ENCODE results near the gene TMED1.
"Not testable (repeated sequence)": the region's sequence is repeated elsewhere in the genome, so short reads cannot be mapped to it uniquely, and the experiment has no call there.

TMED1 gene

DNA sequence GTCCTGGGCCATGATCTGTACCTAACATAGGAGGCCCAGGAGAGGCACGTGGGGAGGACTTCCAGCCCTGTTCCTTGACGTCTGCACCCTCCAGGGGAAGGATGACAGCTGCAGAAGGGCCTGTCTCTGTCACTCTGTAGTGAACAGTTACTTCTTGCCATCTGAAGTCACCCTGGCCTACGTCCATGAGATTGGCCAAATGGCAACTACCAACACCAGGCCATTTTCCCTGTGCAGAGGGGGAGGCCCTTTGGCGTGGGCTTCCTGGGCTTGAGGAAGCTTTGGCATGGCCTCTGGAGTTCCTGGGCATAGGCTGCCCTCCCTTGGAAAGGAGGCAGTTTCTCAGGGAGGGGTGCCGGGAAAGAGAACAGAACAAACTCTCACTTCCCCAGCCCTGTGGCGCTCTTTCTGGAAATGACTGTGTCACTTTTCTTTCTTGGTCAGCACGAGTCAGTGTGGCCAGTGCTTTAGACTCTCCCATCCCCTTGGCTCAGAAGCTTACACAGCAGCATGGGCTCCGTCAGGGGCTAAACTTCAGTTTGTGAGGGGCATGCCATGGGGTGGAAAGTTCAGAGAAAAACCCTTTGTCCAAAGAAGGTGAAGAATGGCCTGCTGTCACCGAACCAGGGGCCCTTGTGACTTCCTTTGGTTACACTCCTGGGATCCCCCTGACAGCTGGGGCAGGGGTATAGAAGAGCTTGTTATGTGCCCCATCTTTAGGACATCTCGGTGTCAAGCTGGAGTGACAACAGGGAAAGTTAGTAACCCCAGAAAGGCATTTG, 40.6 kb upstream of the TMED1 start:
- DNase-seq (ENCODE audit: low read depth): no peak
- TF ChIP-seq, protein P1, sequence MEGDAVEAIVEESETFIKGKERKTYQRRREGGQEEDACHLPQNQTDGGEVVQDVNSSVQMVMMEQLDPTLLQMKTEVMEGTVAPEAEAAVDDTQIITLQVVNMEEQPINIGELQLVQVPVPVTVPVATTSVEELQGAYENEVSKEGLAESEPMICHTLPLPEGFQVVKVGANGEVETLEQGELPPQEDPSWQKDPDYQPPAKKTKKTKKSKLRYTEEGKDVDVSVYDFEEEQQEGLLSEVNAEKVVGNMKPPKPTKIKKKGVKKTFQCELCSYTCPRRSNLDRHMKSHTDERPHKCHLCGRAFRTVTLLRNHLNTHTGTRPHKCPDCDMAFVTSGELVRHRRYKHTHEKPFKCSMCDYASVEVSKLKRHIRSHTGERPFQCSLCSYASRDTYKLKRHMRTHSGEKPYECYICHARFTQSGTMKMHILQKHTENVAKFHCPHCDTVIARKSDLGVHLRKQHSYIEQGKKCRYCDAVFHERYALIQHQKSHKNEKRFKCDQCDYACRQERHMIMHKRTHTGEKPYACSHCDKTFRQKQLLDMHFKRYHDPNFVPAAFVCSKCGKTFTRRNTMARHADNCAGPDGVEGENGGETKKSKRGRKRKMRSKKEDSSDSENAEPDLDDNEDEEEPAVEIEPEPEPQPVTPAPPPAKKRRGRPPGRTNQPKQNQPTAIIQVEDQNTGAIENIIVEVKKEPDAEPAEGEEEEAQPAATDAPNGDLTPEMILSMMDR (IDR thresholded peaks at IDR 0.05; ENCODE audit: low read length, missing control alignments): no peak
- no peak overlapping the region for H3K4me3 ChIP-seq (replicated peaks; ENCODE audit: low read depth, low read length)

DNA sequence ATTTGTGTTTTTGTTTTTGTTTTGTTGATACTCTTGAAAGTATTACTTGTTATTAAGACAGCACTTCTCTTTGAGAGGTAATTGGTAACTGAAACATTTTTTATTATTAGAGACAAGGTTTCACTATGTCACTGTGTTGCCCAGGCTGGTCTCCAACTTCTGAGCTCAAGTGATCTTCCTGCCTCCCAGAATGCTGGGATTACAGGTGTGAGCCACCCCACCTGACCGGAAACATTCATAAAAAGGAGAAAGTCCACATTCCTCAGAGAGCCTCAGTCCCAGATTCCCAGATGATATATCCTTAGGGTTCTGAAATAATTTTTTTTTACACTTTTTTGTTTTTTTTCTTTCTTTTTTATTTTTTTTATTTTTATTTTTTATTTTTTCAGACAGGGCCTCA, 38.0 kb upstream of the TMED1 start:
- TF ChIP-seq, protein P1 (IDR thresholded peaks at IDR 0.05; ENCODE audit: low read length, missing control alignments): no peak
- no peak for DNase-seq (ENCODE audit: low read depth)
- H3K4me3 ChIP-seq (replicated peaks; ENCODE audit: low read depth, low read length): no peak overlapping the region

DNA sequence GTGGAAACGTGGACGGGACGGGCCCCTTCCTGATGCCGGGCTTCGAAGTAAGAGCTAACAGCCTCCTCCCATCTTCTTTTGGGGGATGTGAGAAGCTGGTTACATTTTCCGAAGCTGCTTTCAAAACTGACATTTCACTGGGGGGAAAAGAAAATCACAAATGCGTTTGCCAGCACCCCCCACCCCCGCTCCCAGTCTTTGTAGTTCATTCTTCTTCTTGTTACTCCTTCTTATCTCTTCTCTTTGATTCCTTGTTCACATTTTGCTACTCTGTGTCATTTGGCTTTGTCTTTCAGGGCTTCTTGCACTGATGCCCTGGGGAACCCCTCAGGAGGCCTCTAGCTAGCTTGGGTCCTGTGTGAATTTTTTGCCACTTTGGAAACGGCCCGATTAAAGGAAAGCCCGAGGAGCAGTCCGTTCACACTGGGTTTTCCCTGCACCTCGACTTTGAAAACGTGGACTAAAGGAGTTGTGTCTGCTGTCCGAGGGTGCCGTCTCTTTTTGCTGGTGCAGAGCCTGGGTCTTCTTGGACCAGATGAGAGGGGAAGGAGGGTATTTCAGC, 36.6 kb upstream of the TMED1 start:
- peak overlapping the region; percentile 88 for H3K4me3 ChIP-seq (replicated peaks; ENCODE audit: low read depth, low read length)
- TF ChIP-seq, protein P1 (IDR thresholded peaks at IDR 0.05; ENCODE audit: low read length, missing control alignments): no peak
- DNase-seq (ENCODE audit: low read depth): peak; percentile 10

DNA sequence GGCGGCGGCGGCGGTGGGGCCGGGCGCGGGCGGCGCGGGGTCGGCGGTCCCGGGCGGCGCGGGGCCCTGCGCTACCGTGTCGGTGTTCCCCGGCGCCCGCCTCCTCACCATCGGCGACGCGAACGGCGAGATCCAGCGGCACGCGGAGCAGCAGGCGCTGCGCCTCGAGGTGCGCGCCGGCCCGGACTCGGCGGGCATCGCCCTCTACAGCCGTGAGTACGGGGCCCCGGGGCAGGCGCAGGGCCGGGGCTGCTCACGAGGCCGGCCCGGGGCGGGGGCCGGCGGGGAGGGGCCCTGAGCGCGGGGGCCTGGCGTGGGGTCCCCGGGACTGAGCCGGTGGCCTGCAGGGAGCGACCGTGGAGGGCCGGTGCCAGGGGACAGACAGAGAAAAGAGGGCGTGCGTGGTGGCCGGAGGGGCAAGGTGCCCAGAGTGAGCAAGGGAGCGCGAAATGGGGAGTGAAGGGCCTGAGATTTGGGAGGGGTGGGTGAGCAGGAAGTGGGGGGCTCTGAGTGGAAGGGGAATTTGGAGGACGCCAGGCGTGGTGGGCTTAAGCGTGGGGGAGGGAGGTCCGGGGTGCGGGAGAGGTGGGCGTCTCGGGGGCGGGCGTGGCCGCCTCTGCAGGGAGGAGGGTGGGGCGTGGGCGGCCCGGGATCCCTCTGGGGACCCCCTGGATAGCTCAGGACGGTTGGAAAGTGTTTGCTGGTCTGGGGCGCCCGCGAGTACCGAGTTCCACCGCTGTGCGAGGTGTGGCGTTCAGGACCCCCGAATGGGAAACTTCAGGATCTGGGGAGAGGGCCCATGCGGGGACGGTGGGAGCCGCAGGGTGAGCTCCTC, 35.9 kb upstream of the TMED1 start:
- H3K4me3 ChIP-seq (replicated peaks; ENCODE audit: low read depth, low read length): peak overlapping the region; percentile 88
- TF ChIP-seq, protein P1 (IDR thresholded peaks at IDR 0.05; ENCODE audit: low read length, missing control alignments): no peak
- no peak for DNase-seq (ENCODE audit: low read depth)

DNA sequence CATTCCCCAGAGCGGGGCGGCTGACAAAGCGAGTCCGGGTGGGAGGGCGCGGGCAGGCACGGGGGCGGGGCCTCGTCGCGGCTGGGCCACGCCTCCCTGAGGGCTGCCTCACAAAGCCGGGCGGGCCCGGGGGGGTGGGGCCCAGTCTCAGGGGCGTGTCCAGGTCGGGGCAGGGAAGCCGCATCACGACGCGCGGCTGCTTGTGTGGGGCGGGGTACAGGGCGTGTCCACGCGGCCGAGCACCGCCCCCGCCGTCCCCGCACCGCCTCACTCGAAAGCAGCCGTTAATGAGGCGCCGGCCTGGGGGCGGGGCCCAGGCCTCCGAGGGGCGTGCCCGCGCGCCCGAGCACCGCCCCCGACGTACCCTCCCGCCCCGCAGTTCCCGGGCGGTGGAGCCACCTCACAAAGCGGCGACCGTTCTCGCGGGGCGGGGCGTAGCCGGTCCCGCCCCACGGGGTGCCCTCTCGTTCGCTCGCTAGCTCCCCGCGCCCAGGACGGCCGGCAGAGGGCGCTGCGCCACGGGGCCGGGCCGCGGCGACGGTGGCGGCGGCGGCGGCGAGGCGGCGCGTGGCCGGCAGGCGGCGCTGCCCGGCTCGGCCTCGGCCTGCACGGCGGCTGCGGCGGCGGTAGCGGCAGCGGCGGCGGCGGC, 35.1 kb upstream of the TMED1 start, which contains the start of gene CARM1:
TSS of gene CARM1 (plus strand) at position 599 of the 649 bp plus-strand sequence. CDS start 150 bp downstream, outside the sequence.
- DNase-seq (ENCODE audit: low read depth): peak; percentile 99
- TF ChIP-seq, protein P1 (IDR thresholded peaks at IDR 0.05; ENCODE audit: low read length, missing control alignments): peak; percentile 31
- H3K4me3 ChIP-seq (replicated peaks; ENCODE audit: low read depth, low read length): peak within 1 kb of the TSS; percentile 88

DNA sequence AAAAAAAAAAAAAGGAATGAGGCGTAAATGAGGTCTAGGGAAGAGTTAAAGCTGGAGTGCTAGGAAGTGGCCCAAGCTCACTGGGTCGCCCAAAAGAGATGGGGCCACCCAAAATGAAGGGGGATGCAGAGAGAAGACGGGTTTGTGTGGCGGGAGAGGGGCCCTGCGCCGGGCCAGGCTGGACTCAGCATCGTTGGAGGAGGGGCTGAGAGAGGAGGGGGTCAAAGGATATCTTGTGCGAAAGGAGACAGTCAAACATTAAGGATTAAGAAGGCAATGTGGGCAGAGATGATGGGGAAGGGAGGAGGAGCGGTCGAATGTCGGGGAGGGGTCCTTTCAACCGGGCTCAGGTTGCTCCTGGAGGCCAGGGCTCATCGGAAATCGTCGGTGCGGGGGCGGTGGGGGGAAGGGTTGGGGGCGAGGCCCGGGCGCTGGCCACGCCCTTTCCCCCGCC, 34.5 kb upstream of the TMED1 start:
- TF ChIP-seq, protein P1 (IDR thresholded peaks at IDR 0.05; ENCODE audit: low read length, missing control alignments): no peak
- peak overlapping the region; percentile 56 for H3K4me3 ChIP-seq (replicated peaks; ENCODE audit: low read depth, low read length)
- DNase-seq (ENCODE audit: low read depth): no peak

DNA sequence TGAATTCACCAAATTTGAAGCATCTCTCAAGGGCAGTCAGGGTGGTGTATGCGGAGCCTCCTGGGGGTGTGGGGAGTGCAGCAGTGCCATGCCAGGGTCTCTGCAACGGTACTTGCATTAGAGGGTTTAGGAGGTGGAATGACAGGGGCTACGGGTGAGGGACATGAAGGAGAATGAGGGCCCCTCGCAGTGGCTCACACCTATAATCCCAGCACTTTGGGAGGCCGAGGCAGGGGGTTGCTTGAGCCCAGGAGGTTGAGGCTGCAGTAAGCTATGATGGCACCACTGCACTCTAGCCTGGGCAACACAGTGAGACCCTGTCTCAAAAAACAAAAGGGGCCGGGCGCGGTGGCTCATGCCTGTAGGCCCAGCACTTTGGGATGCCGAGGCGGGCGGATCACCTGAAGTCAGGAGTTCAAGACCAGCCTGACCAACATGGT, 33.9 kb upstream of the TMED1 start:
- not testable (repeated sequence) for H3K4me3 ChIP-seq (replicated peaks; ENCODE audit: low read depth, low read length); DNase-seq (ENCODE audit: low read depth)
